ENCODE data around the gene SLX4IP. TPM values are rescaled to one million over a fixed set of nuclear protein-coding genes. Genes with fewer than 3 reads are reported as not detected.

SLX4IP gene
- total RNA-seq, 1 experiment from 2014 or later = 6.4 TPM

DNA sequence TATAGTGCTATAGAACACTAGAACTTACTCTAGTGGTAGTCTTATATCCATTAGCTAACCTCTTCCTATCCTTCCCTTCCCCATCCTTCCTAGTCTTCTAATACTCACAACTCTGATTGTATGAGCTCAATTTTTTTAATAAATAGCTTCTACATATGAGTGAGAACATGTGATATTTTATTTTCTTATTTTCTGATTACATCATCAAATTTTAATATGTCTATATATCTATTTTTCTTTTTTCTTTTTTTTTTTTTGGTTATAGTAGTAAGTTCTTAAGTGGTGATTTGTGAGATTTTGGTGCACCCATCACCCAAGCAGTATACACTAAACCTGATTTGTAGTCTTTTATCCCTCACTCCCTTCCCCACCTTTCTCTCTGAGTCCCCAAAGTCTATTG, 126.2 kb downstream of the SLX4IP start:
- intact Hi-C loops (cut with micrococcal nuclease) = loop anchor here (1.0 kb wide), 1 partner anchor 12 kb away; no protein-coding TSS in a partner anchor
- no peak for TF ChIP-seq EZH2 (IDR thresholded peaks at IDR 0.05; ENCODE audit: low read length, unreplicated experiment)
- TF ChIP-seq, protein P1, sequence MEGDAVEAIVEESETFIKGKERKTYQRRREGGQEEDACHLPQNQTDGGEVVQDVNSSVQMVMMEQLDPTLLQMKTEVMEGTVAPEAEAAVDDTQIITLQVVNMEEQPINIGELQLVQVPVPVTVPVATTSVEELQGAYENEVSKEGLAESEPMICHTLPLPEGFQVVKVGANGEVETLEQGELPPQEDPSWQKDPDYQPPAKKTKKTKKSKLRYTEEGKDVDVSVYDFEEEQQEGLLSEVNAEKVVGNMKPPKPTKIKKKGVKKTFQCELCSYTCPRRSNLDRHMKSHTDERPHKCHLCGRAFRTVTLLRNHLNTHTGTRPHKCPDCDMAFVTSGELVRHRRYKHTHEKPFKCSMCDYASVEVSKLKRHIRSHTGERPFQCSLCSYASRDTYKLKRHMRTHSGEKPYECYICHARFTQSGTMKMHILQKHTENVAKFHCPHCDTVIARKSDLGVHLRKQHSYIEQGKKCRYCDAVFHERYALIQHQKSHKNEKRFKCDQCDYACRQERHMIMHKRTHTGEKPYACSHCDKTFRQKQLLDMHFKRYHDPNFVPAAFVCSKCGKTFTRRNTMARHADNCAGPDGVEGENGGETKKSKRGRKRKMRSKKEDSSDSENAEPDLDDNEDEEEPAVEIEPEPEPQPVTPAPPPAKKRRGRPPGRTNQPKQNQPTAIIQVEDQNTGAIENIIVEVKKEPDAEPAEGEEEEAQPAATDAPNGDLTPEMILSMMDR (conservative IDR thresholded peaks at IDR 0.05; ENCODE audit: low read depth, low read length) = no peak
- TF ChIP-seq EZH2phosphoT487 (IDR thresholded peaks at IDR 0.05; ENCODE audit: borderline replicate concordance, low read length) = no peak
- Histone ChIP-seq H3K9me2 (replicated peaks; ENCODE audit: low read length) (no peaks in the 10 kb centered on the region), H3K79me2 (ENCODE audit: low read length) (peaks cover 23% of the 10 kb centered on the region), H4K20me1 (ENCODE audit: low read length) (no peaks in the 10 kb centered on the region), H3K27ac (ENCODE audit: low read length) (peak overlapping the region; percentile 96), H3K36me3 (ENCODE audit: low read depth, low read length) (peaks cover 4% of the 10 kb centered on the region; the same call in 1 of the 2 replicates), H3K4me2 (ENCODE audit: low read length) (no peak overlapping the region), H3F3A (ENCODE audit: low read length, unreplicated experiment) (peaks cover 3% of the 10 kb centered on the region), H3K9me3 (ENCODE audit: low read length) (no peaks in the 10 kb centered on the region), H3K4me1 (ENCODE audit: insufficient read depth, low read length) (peaks cover 63% of the 10 kb centered on the region), H3K27me3 (ENCODE audit: low read length) (no peaks in the 10 kb centered on the region), H3K9ac (ENCODE audit: low read length) (no peak overlapping the region; the same call in 1 of the 2 replicates), H3K4me3 (ENCODE audit: low read length) (no peak overlapping the region), H2AFZ (ENCODE audit: low read length) (no peak overlapping the region)
- CTCF ChIA-PET = no interaction called here
- no TSS peak for BruUV-seq (replicated peaks)
- POLR2A ChIA-PET (ENCODE audit: unreplicated experiment) = interaction anchor here (0.6 kb wide), 1 partner anchor 988 kb away, joined by 3 read pairs; no protein-coding TSS in a partner anchor
- no peak for DNase-seq
- ATAC-seq = no peak

DNA sequence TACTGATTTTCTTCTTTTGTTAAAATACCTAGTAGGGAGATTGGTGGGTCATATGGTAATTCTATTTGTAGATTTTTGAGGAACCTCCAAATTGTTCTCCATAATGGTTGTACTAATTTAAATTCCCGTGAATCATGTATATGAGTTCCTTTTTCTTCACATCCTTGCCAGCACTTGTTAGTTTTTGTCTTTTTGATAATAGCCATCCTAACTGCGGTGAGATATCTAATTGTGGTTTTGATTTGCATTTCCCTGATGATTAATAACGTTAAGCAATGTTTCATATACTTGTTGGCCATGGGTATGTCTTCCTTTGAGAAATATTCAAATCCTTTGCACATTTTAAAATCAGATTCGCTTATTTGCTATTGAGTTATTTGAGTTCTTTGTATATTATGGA, 127.8 kb downstream of the SLX4IP start:
- no peaks in the 10 kb centered on the region for H3K9me2 ChIP-seq (replicated peaks; ENCODE audit: low read length)
- no peaks in the 10 kb centered on the region for H3K27me3 ChIP-seq (ENCODE audit: low read length)
- peaks cover 10% of the 10 kb centered on the region; the same call in 1 of the 2 replicates for H3K36me3 ChIP-seq (ENCODE audit: low read depth, low read length)
- intact Hi-C loops (cut with micrococcal nuclease) = no loop called here
- no peak overlapping the region for H3K4me2 ChIP-seq (ENCODE audit: low read length)
- H3F3A ChIP-seq (ENCODE audit: low read length, unreplicated experiment) = peaks cover 3% of the 10 kb centered on the region
- TF ChIP-seq EZH2phosphoT487 (IDR thresholded peaks at IDR 0.05; ENCODE audit: borderline replicate concordance, low read length) (no peak), EZH2 (IDR thresholded peaks at IDR 0.05; ENCODE audit: low read length, unreplicated experiment) (no peak)
- TF ChIP-seq, protein P1 (conservative IDR thresholded peaks at IDR 0.05; ENCODE audit: low read depth, low read length) = no peak
- no TSS peak for BruUV-seq (replicated peaks)
- H3K9me3 ChIP-seq (ENCODE audit: low read length) = no peaks in the 10 kb centered on the region
- ChIA-PET POLR2A (ENCODE audit: unreplicated experiment) (no interaction called here), CTCF (no interaction called here)
- peaks cover 57% of the 10 kb centered on the region for H3K4me1 ChIP-seq (ENCODE audit: insufficient read depth, low read length)
- peaks cover 8% of the 10 kb centered on the region for H3K79me2 ChIP-seq (ENCODE audit: low read length)
- no peak for ATAC-seq
- no peak overlapping the region for H2AFZ ChIP-seq (ENCODE audit: low read length)
- H3K9ac ChIP-seq (ENCODE audit: low read length) = no peak overlapping the region
- H4K20me1 ChIP-seq (ENCODE audit: low read length) = no peaks in the 10 kb centered on the region
- H3K27ac ChIP-seq (ENCODE audit: low read length) = no peak overlapping the region
- H3K4me3 ChIP-seq (ENCODE audit: low read length) = no peak overlapping the region
- no peak for DNase-seq

- Histone ChIP-seq H3K4me1 (ENCODE audit: insufficient read depth, low read length) (peaks cover 46% of the 10 kb centered on the region), H3K27ac (ENCODE audit: low read length) (no peak overlapping the region), H3K9ac (ENCODE audit: low read length) (no peak overlapping the region), H4K20me1 (ENCODE audit: low read length) (no peaks in the 10 kb centered on the region), H3K4me3 (ENCODE audit: low read length) (no peak overlapping the region), H3K9me2 (replicated peaks; ENCODE audit: low read length) (no peaks in the 10 kb centered on the region), H3F3A (ENCODE audit: low read length, unreplicated experiment) (no peaks in the 10 kb centered on the region), H3K36me3 (ENCODE audit: low read depth, low read length) (peaks cover 13% of the 10 kb centered on the region; the same call in 1 of the 2 replicates), H3K4me2 (ENCODE audit: low read length) (no peak overlapping the region), H3K27me3 (ENCODE audit: low read length) (no peaks in the 10 kb centered on the region), H3K79me2 (ENCODE audit: low read length) (peaks cover 6% of the 10 kb centered on the region; the same call in 1 of the 2 replicates), H3K9me3 (ENCODE audit: low read length) (no peaks in the 10 kb centered on the region), H2AFZ (ENCODE audit: low read length) (no peak overlapping the region)
- no TSS peak for BruUV-seq (replicated peaks)
- CTCF ChIA-PET = interaction anchor here (0.7 kb wide), 1 partner anchor 106 kb away, joined by 3 read pairs; no protein-coding TSS in a partner anchor
- POLR2A ChIA-PET (ENCODE audit: unreplicated experiment) = no interaction called here
- TF ChIP-seq EZH2 (IDR thresholded peaks at IDR 0.05; ENCODE audit: low read length, unreplicated experiment) = no peak
- intact Hi-C loops (cut with micrococcal nuclease) = no loop called here
- no peak for DNase-seq
- ATAC-seq = no peak
These were observed 128.9 kb downstream of the SLX4IP start for GRCh38 chr20:10563935-10564492.

Data from PC-3 (cell line).